ENCODE results near the gene MBTD1. TPM values are rescaled to one million over a fixed set of nuclear protein-coding genes. Genes with fewer than 3 reads are reported as not detected.

The MBTD1 gene
- total and polyA plus RNA-seq, 10 of the 15 experiments (the other 5 are each of a cell fraction or from before 2014, with no cell fraction given): 1.3 to 16.7 (median 9.5) TPM

DNA sequence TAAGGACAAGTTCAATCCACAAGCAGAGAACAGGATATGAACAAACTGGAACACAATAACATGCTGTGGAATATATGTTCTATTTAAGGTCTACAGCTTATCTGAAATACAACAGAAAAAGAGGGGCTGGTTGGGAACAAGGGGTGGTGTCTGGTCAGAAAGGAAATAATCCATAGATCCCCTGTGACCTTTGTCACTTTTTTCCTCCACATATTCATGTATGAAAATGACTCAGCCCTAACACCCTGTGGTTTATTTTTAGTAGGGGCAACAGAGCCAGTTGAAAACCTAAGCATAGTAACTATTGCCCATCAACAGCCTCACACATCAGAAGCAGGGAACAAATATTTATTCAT is 126.9 kb downstream of the MBTD1 start (continued):
- TF ChIP-seq, protein P1, sequence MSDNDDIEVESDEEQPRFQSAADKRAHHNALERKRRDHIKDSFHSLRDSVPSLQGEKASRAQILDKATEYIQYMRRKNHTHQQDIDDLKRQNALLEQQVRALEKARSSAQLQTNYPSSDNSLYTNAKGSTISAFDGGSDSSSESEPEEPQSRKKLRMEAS (IDR thresholded peaks at IDR 0.05; ENCODE audit: low read depth, low read length): no peak
- 0 out of 2 replicates have a peak, but pooled peaks have one; percentile 20 for TF ChIP-seq MTA2 (IDR thresholded peaks at IDR 0.05; ENCODE audit: low read depth)
- TF ChIP-seq, protein P2, sequence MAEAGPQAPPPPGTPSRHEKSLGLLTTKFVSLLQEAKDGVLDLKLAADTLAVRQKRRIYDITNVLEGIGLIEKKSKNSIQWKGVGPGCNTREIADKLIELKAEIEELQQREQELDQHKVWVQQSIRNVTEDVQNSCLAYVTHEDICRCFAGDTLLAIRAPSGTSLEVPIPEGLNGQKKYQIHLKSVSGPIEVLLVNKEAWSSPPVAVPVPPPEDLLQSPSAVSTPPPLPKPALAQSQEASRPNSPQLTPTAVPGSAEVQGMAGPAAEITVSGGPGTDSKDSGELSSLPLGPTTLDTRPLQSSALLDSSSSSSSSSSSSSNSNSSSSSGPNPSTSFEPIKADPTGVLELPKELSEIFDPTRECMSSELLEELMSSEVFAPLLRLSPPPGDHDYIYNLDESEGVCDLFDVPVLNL (IDR thresholded peaks at IDR 0.05; ENCODE audit: low read depth, low read length): no peak
- no peak for TF ChIP-seq NFYA (IDR thresholded peaks at IDR 0.05; ENCODE audit: borderline replicate concordance, low read depth, low read length)
- TF ChIP-seq NFIC (IDR thresholded peaks at IDR 0.05; ENCODE audit: low read depth, low read length): peak; percentile 76; the same call in 1 of the 2 replicates
- TF ChIP-seq MTA3 (IDR thresholded peaks at IDR 0.05; ENCODE audit: borderline replicate concordance, low read length): no peak
- TF ChIP-seq, protein P3, sequence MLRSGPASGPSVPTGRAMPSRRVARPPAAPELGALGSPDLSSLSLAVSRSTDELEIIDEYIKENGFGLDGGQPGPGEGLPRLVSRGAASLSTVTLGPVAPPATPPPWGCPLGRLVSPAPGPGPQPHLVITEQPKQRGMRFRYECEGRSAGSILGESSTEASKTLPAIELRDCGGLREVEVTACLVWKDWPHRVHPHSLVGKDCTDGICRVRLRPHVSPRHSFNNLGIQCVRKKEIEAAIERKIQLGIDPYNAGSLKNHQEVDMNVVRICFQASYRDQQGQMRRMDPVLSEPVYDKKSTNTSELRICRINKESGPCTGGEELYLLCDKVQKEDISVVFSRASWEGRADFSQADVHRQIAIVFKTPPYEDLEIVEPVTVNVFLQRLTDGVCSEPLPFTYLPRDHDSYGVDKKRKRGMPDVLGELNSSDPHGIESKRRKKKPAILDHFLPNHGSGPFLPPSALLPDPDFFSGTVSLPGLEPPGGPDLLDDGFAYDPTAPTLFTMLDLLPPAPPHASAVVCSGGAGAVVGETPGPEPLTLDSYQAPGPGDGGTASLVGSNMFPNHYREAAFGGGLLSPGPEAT (IDR thresholded peaks at IDR 0.05; ENCODE audit: low read depth): peak; percentile 60; the same call in 1 of the 2 replicates
- TF ChIP-seq, protein P4, sequence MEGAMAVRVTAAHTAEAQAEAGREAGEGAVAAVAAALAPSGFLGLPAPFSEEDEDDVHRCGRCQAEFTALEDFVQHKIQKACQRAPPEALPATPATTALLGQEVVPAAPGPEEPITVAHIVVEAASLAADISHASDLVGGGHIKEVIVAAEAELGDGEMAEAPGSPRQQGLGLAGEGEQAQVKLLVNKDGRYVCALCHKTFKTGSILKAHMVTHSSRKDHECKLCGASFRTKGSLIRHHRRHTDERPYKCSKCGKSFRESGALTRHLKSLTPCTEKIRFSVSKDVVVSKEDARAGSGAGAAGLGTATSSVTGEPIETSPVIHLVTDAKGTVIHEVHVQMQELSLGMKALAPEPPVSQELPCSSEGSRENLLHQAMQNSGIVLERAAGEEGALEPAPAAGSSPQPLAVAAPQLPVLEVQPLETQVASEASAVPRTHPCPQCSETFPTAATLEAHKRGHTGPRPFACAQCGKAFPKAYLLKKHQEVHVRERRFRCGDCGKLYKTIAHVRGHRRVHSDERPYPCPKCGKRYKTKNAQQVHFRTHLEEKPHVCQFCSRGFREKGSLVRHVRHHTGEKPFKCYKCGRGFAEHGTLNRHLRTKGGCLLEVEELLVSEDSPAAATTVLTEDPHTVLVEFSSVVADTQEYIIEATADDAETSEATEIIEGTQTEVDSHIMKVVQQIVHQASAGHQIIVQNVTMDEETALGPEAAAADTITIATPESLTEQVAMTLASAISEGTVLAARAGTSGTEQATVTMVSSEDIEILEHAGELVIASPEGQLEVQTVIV (IDR thresholded peaks at IDR 0.05; ENCODE audit: borderline replicate concordance, partially characterized antibody): no peak
- no peak for TF ChIP-seq CHD4 (IDR thresholded peaks at IDR 0.05)
- TF ChIP-seq HDGF (IDR thresholded peaks at IDR 0.05): 0 out of 2 replicates have a peak, but pooled peaks have one; percentile 16
- no peak for TF ChIP-seq FOXM1 (IDR thresholded peaks at IDR 0.05; ENCODE audit: low read depth, low read length)
- TF ChIP-seq SUZ12 (IDR thresholded peaks at IDR 0.05; ENCODE audit: unreplicated experiment): no peak
- TF ChIP-seq ESRRA (IDR thresholded peaks at IDR 0.05; ENCODE audit: low read length): no peak
- TF ChIP-seq, protein P5, sequence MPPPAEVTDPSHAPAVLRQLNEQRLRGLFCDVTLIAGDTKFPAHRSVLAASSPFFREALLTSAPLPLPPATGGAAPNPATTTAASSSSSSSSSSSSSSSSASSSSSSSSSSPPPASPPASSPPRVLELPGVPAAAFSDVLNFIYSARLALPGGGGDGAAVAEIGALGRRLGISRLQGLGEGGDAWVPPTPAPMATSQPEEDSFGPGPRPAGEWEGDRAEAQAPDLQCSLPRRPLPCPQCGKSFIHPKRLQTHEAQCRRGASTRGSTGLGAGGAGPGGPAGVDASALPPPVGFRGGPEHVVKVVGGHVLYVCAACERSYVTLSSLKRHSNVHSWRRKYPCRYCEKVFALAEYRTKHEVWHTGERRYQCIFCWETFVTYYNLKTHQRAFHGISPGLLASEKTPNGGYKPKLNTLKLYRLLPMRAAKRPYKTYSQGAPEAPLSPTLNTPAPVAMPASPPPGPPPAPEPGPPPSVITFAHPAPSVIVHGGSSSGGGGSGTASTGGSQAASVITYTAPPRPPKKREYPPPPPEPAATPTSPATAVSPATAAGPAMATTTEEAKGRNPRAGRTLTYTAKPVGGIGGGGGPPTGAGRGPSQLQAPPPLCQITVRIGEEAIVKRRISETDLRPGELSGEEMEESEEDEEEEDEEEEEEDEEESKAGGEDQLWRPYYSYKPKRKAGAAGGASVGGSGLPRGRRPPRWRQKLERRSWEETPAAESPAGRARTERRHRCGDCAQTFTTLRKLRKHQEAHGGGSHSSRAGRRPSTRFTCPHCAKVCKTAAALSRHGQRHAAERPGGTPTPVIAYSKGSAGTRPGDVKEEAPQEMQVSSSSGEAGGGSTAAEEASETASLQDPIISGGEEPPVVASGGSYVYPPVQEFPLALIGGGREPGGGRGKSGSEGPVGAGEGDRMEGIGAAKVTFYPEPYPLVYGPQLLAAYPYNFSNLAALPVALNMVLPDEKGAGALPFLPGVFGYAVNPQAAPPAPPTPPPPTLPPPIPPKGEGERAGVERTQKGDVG (CRISPR knock-in tag; IDR thresholded peaks at IDR 0.05): no peak
- TF ChIP-seq ZZZ3 (IDR thresholded peaks at IDR 0.05; ENCODE audit: control insufficient read depth, insufficient read length, low read depth): no peak
- TF ChIP-seq FOS (IDR thresholded peaks at IDR 0.05; ENCODE audit: borderline replicate concordance, extremely low read depth, insufficient read length): no peak
- TF ChIP-seq, protein P6, sequence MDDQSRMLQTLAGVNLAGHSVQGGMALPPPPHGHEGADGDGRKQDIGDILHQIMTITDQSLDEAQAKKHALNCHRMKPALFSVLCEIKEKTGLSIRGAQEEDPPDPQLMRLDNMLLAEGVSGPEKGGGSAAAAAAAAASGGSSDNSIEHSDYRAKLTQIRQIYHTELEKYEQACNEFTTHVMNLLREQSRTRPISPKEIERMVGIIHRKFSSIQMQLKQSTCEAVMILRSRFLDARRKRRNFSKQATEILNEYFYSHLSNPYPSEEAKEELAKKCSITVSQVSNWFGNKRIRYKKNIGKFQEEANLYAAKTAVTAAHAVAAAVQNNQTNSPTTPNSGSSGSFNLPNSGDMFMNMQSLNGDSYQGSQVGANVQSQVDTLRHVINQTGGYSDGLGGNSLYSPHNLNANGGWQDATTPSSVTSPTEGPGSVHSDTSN (IDR thresholded peaks at IDR 0.05; ENCODE audit: insufficient replicate concordance, low read depth, low read length): no peak
- no peak for TF ChIP-seq ZNF622 (IDR thresholded peaks at IDR 0.05)
- TF ChIP-seq SMAD5 (IDR thresholded peaks at IDR 0.05; ENCODE audit: low read depth): no peak
- no peak for TF ChIP-seq EP300 (IDR thresholded peaks at IDR 0.05; ENCODE audit: borderline replicate concordance in 1 of 2, control insufficient read depth in 1 of 2, low read depth in 2 of 2, low read length in 2 of 2)
- peak; percentile 82 to 85 for TF ChIP-seq IKZF2 (IDR thresholded peaks at IDR 0.05)

Data from GM12878 (cell line).